MCF 10A (cell line): ENCODE data around the gene ADI1. TPM values are rescaled to one million over a fixed set of nuclear protein-coding genes. Genes with fewer than 3 reads are reported as not detected.

ENCODE experiments used
- BruUV-seq: library from RNA; stranded (reverse); fragments of 400-500 nt; replicated peaks from 2 replicates; lab custom pipeline; 2021; lab: Mats Ljungman, UMichigan
- CTCF ChIA-PET: fragments of 300-600 bp; sonication (Branson Sonifier 250); formaldehyde crosslinking; extraction: SDS; loops from one replicate; lab custom pipeline; 2021; ENCODE audit warnings: antibody characterized with exemption, inconsistent platforms; lab: Yijun Ruan, JAX
- POLR2A ChIA-PET: fragments of 300-600, 350-650 bp; sonication (Branson Sonifier 250); formaldehyde crosslinking; extraction: SDS; loops from one replicate; lab custom pipeline; 2020; ENCODE audit warnings: antibody characterized with exemption, inconsistent platforms; lab: Yijun Ruan, JAX
- DNase-seq: peaks from one replicate; pipeline ENCODE4 v3.0.0-alpha.2; 2018; ENCODE audit not compliant: unreplicated experiment
- H3K27ac Mint-ChIP-seq: one replicate; pipeline ENCODE4 v1.8.0; 2022; ENCODE audit warnings: mild to moderate bottlenecking, low read depth, mixed read lengths; ENCODE audit not compliant: unreplicated experiment
- H3K27me3 Mint-ChIP-seq: one replicate; pipeline ENCODE4 v1.8.0; 2022; ENCODE audit warnings: mixed read lengths; ENCODE audit not compliant: insufficient read depth, unreplicated experiment
- H3K36me3 Mint-ChIP-seq: one replicate; pipeline ENCODE4 v1.8.0; 2022; ENCODE audit warnings: mild to moderate bottlenecking, moderate library complexity, mixed read lengths; ENCODE audit not compliant: insufficient read depth, unreplicated experiment
- H3K4me1 Mint-ChIP-seq: one replicate; pipeline ENCODE4 v1.8.0; 2022; ENCODE audit warnings: mixed read lengths; ENCODE audit not compliant: insufficient read depth, unreplicated experiment
- H3K4me3 Mint-ChIP-seq: one replicate; pipeline ENCODE4 v1.8.0; 2022; ENCODE audit warnings: mild to moderate bottlenecking, moderate library complexity, mixed read lengths; ENCODE audit not compliant: unreplicated experiment
- H3K9me3 Mint-ChIP-seq: one replicate; pipeline ENCODE4 v1.8.0; 2022; ENCODE audit warnings: mixed read lengths; ENCODE audit not compliant: unreplicated experiment
- intact Hi-C: fragments of 100-400 bp; cut with micrococcal nuclease; formaldehyde crosslinking; loops from 2 replicates; pipeline ENCODE4 v1.14.1; 2022
- total RNA-seq: library from RNA; stranded (reverse); gene quantifications from 2 replicates; pipeline ENCODE4 v1.2.3, GENCODE V29; 2022
- TF ChIP-seq, protein P1 (sequence below): fragments of 200-600 bp; IDR thresholded peaks from one replicate; pipeline ENCODE4 v1.8.0; 2022; ENCODE audit warnings: antibody characterized with exemption, mild to moderate bottlenecking; ENCODE audit not compliant: unreplicated experiment

The ADI1 gene
- total RNA-seq, 1 experiment from 2014 or later, result 61.9 TPM

DNA sequence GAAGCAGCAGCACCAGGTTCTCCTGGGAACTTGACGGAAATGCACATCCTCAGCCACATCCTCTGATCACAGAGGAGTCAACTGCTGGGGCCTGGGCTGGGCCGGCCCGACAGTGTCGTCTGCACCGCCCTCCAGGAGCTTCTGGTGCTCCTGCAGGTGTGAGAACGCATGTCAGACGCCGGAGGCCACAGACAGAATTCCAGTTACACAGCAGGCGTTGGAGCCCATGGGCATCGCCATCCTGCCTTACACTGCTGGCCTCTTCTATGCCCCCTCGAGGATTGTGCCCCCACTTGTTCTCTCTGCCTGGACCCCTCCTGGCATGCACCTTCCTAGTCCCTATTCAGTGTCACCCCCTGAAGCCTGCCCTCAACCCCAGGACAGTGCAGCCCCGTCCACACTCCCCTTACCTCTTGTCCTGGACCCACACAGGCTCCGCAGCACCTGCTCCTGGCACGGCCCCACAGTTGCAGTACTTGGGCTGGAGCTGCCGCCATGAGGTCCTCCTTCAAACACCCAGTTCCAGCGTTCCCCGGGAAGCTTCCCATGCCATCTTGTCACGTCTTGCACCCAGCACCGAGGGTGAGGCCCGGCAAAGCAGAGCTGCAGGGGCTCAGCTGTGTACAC lies 37.5 kb downstream of the ADI1 start:
- TF ChIP-seq, protein P1, sequence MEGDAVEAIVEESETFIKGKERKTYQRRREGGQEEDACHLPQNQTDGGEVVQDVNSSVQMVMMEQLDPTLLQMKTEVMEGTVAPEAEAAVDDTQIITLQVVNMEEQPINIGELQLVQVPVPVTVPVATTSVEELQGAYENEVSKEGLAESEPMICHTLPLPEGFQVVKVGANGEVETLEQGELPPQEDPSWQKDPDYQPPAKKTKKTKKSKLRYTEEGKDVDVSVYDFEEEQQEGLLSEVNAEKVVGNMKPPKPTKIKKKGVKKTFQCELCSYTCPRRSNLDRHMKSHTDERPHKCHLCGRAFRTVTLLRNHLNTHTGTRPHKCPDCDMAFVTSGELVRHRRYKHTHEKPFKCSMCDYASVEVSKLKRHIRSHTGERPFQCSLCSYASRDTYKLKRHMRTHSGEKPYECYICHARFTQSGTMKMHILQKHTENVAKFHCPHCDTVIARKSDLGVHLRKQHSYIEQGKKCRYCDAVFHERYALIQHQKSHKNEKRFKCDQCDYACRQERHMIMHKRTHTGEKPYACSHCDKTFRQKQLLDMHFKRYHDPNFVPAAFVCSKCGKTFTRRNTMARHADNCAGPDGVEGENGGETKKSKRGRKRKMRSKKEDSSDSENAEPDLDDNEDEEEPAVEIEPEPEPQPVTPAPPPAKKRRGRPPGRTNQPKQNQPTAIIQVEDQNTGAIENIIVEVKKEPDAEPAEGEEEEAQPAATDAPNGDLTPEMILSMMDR, result no peak
- CTCF ChIA-PET, result interaction anchor here (0.6 to 1.7 kb wide), 3 partner anchors 18 to 127 kb away, joined by 3 to 7 read pairs (median 6); no protein-coding TSS in a partner anchor
- no peaks in the 10 kb centered on the region for H3K27me3 Mint-ChIP-seq
- peaks cover 21% of the 10 kb centered on the region for H3K36me3 Mint-ChIP-seq
- POLR2A ChIA-PET, result interaction anchor here (0.7 to 3.0 kb wide), 2 partner anchors 11 to 36 kb away, joined by 4 to 14 read pairs; no protein-coding TSS in a partner anchor
- no peak for DNase-seq
- no peak overlapping the region for H3K27ac Mint-ChIP-seq
- no TSS peak for BruUV-seq
- intact Hi-C loops, result no loop called here
- no peak overlapping the region for H3K4me3 Mint-ChIP-seq
- H3K9me3 Mint-ChIP-seq, result no peaks in the 10 kb centered on the region
- no peaks in the 10 kb centered on the region for H3K4me1 Mint-ChIP-seq

DNA sequence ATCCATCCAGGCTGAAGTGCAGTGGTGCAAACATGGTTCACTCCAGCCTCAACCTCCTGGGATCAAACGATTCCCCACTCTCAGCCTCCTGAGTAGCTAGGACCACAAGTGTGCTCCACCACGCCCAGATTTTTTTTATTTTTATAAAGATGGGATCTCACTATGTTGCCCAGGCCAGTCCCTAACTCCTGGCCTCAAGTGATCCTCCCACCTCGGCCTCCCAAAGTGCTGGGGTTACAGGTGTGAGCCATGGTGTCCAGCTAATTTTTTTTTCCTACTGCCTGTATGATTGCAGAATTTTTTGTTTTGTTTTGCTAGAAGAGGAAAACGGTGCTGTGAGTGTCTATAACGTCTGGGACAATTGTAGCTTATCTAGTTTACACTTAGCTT lies 38.3 kb downstream of the ADI1 start:
- ChIA-PET CTCF (interaction anchor here (0.6 to 1.7 kb wide), 5 partner anchors 17 to 128 kb away, joined by 3 to 7 read pairs (median 3); no protein-coding TSS in a partner anchor), POLR2A (interaction anchor here (0.7 to 3.0 kb wide), 3 partner anchors 10 to 37 kb away, joined by 3 to 14 read pairs (median 4); no protein-coding TSS in a partner anchor)
- intact Hi-C loops, result no loop called here
- Mint-ChIP-seq H3K9me3 (no peaks in the 10 kb centered on the region), H3K27me3 (no peaks in the 10 kb centered on the region), H3K4me1 (no peaks in the 10 kb centered on the region), H3K4me3 (no peak overlapping the region), H3K27ac (no peak overlapping the region), H3K36me3 (peaks cover 21% of the 10 kb centered on the region)
- DNase-seq, result no peak
- TF ChIP-seq, protein P1, result no peak
- no TSS peak for BruUV-seq

DNA sequence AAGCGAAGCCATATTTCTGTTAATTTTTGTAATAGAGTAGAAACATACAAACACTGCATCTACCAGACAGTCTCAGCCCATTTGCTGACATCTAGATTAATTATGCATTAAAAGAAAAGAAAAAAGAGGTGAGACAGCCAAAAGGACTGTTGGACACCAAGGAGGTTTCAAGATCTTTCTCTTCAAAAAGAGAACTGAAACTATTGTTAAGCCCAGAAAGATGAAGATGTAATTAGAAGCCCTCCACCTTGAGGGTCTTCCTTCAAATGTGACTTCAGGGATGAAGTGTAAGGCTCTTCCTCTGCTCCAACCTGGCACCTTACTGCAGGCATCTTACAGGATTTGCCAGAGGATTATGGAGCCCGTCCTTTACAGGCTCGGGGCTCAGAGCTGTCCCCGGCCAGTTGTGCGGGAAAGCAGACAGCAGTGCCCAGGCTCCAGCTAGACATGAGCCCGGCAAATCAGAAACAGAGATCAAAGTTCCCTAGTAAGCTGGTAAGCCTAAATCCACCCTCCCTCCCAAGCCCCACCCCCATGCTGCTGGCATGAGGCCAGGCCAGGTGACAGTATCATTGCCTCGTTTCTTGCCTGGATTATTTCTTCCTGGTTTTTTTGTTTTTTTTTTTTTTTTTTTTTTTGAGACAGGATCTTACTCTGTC lies 38.9 kb downstream of the ADI1 start:
- Mint-ChIP-seq H3K27me3 (no peaks in the 10 kb centered on the region), H3K9me3 (no peaks in the 10 kb centered on the region), H3K27ac (no peak overlapping the region), H3K4me3 (no peak overlapping the region), H3K36me3 (peaks cover 21% of the 10 kb centered on the region), H3K4me1 (no peaks in the 10 kb centered on the region)
- no peak for DNase-seq
- TF ChIP-seq, protein P1, result no peak
- ChIA-PET POLR2A (interaction anchor here (1.1 to 3.0 kb wide), 2 partner anchors 10 to 11 kb away, joined by 3 to 14 read pairs; no protein-coding TSS in a partner anchor), CTCF (interaction anchor here (0.6 to 1.7 kb wide), 4 partner anchors 17 to 56 kb away, joined by 3 to 7 read pairs (median 4); no protein-coding TSS in a partner anchor)
- no TSS peak for BruUV-seq
- intact Hi-C loops, result no loop called here
